Kidney (tissue), 14 donors: ENCODE measurements around the gene MRRF. TPM values are rescaled to one million over a fixed set of nuclear protein-coding genes. Genes with fewer than 3 reads are reported as not detected.
A peak's percentile ranks its signal among the peaks of the same experiment; 100 is the strongest.
"Not testable (repeated sequence)": the region's sequence is repeated elsewhere in the genome, so short reads cannot be mapped to it uniquely, and the experiment has no call there.

Experiments
- DNase-seq, 5 donors: peaks; one replicate each; pipeline ENCODE4 v3.0.0-alpha.2; 2013 to 2020
- FAIRE-seq: peaks from 2 replicates; lab custom pipeline; 2012; peaks lifted over from hg19 to GRCh38; lab: Jason Lieb, UNC
- H3K27ac ChIP-seq, 2 donors: one replicate each; pipeline ENCODE4 v1.7.0; 2013; ENCODE audit warnings: low read depth in 2 of 2, low read length in 2 of 2, inconsistent platforms in 1 of 2
- H3K27me3 ChIP-seq: one replicate; pipeline ENCODE4 v1.7.1; 2013; ENCODE audit warnings: low read length, inconsistent platforms; ENCODE audit not compliant: control insufficient read depth, insufficient read depth
- H3K36me3 ChIP-seq, 3 donors: one replicate each; pipeline versions ENCODE4 v1.7.0 to v1.7.1; 2013; ENCODE audit warnings: low read length in 3 of 3, control low read depth in 1 of 3, inconsistent platforms in 1 of 3; ENCODE audit not compliant: insufficient read depth in 3 of 3, control insufficient read depth in 2 of 3
- H3K4me1 ChIP-seq, 3 donors: one replicate each; pipeline versions ENCODE4 v1.7.0 to v1.7.1; 2013; ENCODE audit warnings: low read length in 3 of 3, inconsistent platforms in 1 of 3, low read depth in 1 of 3; ENCODE audit not compliant: control insufficient read depth in 2 of 3, insufficient read depth in 2 of 3
- H3K4me3 ChIP-seq, 3 donors: one replicate each; pipeline versions ENCODE4 v1.7.0 to v1.8.1; 2013; ENCODE audit warnings: low read length in 3 of 3, control low read depth in 1 of 3, inconsistent platforms in 1 of 3
- H3K9ac ChIP-seq, 3 donors: one replicate each; pipeline versions ENCODE4 v1.7.0 to v1.7.1; 2013; ENCODE audit warnings: low read length in 3 of 3, control low read depth in 1 of 3, inconsistent platforms in 1 of 3
- H3K9me3 ChIP-seq, 3 donors: one replicate each; pipeline versions ENCODE4 v1.7.0 to v1.7.1; 2013; ENCODE audit warnings: low read length in 3 of 3, control low read depth in 1 of 3, inconsistent platforms in 1 of 3; ENCODE audit not compliant: control insufficient read depth in 2 of 3, insufficient read depth in 1 of 3
- CTCF ChIP-seq: IDR thresholded peaks from 3 replicates; pipeline ENCODE4 v1.5.1; 2012; ENCODE audit warnings: mild to moderate bottlenecking, moderate library complexity, borderline replicate concordance; ENCODE audit not compliant: insufficient read depth; ENCODE audit errors: extremely low read depth
- intact Hi-C: fragments of 100-400 bp; cut with DNase I; formaldehyde crosslinking; loops from one replicate; pipeline ENCODE4 v1.11.1; 2022
- polyA plus RNA-seq: library from polyadenylated mRNA; stranded (reverse); fragments of 350-450 nt; fragmentation: Illumina TruSeq; extraction: RNeasy Lipid Tissue Mini Kit (QIAGEN cat#74804); gene quantifications from one replicate; pipeline ENCODE4 v1.2.3, GENCODE V29; 2014; ENCODE audit warnings: low read depth, low replicate concordance; ENCODE audit not compliant: insufficient read depth
- total RNA-seq: library from RNA; stranded (reverse); fragmentation: NEBNext Ultra II Directional; extraction: Animal tissue kit (Norgen Biotek cat#: 25700); gene quantifications from one replicate; pipeline ENCODE4 v1.2.1, GENCODE V29; 2021
- donor health status: control.
- donor health status: control.
- donor health status: control.
- donor health status: control.
- donor health status: control.
- donor health status: DM: yes; HTN: yes; CAD: no.
- donor health status: Normal renal cell carcinoma (clear cell type).

Gene MRRF
- total and polyA plus RNA-seq, 2 donors from 2014 or later, result 38.8 to 44.9 TPM

GRCh38 chr9:122356627-122357026 lies 91.9 kb downstream of the MRRF start:
- no peak for TF ChIP-seq CTCF
- no peaks in the 10 kb centered on the region for H3K27me3 ChIP-seq
- H3K27ac ChIP-seq, result no peak overlapping the region
- DNase-seq (no peak), FAIRE-seq (no peak)
- intact Hi-C loops, result no loop called here
- H3K9ac ChIP-seq, result no peak overlapping the region
- H3K9me3 ChIP-seq, result no peaks in the 10 kb centered on the region
- H3K4me3 ChIP-seq, result no peak overlapping the region
- no peaks in the 10 kb centered on the region for H3K4me1 ChIP-seq
- H3K36me3 ChIP-seq, result no peaks in the 10 kb centered on the region

GRCh38 chr9:122360891-122361290 lies 96.2 kb downstream of the MRRF start:
- H3K4me3 ChIP-seq, result no peak overlapping the region
- intact Hi-C loops, result no loop called here
- no peaks in the 10 kb centered on the region for H3K27me3 ChIP-seq
- no peaks in the 10 kb centered on the region for H3K9me3 ChIP-seq
- H3K4me1 ChIP-seq, result no peaks in the 10 kb centered on the region
- no peak overlapping the region for H3K27ac ChIP-seq
- no peak for FAIRE-seq
- TF ChIP-seq CTCF, result no peak
- H3K9ac ChIP-seq, result no peak overlapping the region
- DNase-seq, result no peak
- no peaks in the 10 kb centered on the region for H3K36me3 ChIP-seq

- H3K9me3 ChIP-seq, intact Hi-C loops, H3K9ac ChIP-seq, H3K4me3 ChIP-seq, DNase-seq, FAIRE-seq, H3K4me1 ChIP-seq, H3K27ac ChIP-seq, H3K27me3 ChIP-seq, H3K36me3 ChIP-seq: not testable (repeated sequence)
Observed at GRCh38 chr9:122363131-122363530, 98.4 kb downstream of the MRRF start.

- DNase-seq, result peak in 1 of 5 donors; percentile 20
- no peak overlapping the region for H3K27ac ChIP-seq
Observed at GRCh38 chr9:122364117-122364782, 99.6 kb downstream of the MRRF start.

More at GRCh38 chr9:122364117-122364782, 99.6 kb downstream of the MRRF start:
- no peak for FAIRE-seq
- H3K4me1 ChIP-seq, result no peaks in the 10 kb centered on the region
- H3K9ac ChIP-seq, result no peak overlapping the region
- H3K27me3 ChIP-seq, result no peaks in the 10 kb centered on the region
- H3K4me3 ChIP-seq, result no peak overlapping the region
- intact Hi-C loops, result no loop called here
- TF ChIP-seq CTCF, result no peak
- no peaks in the 10 kb centered on the region for H3K36me3 ChIP-seq
- peaks cover 0 to 2% (median 0%) of the 10 kb centered on the region in 3 donors for H3K9me3 ChIP-seq
